ENCODE results near the gene THSD7B. TPM values are rescaled to one million over a fixed set of nuclear protein-coding genes. Genes with fewer than 3 reads are reported as not detected.
"Not testable (repeated sequence)": the region's sequence is repeated elsewhere in the genome, so short reads cannot be mapped to it uniquely, and the experiment has no call there.

THSD7B gene
- total RNA-seq, 1 donor from 2014 or later = 0.81 TPM

DNA sequence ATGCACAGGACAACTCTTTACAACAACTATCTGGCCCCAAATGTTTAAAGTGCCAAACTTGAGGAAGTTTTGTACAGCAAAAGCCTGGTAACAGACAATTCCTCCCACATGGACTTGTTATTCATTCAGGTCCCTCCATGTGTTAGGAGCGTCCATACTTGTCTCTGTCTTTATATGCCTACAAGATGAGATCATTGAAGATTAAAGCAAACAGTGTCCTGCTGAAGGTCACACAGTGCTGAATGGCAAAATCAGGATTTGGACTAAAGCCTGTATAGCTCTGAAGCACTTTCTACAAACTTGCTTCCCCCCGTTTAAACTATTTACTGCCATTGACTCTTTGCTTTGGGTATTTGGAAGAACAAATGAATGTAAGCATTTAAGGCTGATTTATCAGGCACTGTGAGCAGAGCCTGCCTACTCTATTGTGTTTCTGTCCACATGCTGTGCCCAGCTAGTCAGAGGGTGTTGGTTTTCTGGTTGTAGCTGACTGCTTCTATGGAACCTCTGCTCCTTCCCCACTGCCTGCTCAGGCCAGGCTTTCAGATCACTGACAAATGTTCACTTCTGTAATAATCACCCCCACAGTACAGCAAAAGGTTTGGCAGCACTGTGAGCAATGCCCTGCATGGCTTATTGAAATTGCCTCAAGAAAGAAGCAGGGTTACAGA, 274.3 kb downstream of the THSD7B start:
- TF ChIP-seq, protein P1, sequence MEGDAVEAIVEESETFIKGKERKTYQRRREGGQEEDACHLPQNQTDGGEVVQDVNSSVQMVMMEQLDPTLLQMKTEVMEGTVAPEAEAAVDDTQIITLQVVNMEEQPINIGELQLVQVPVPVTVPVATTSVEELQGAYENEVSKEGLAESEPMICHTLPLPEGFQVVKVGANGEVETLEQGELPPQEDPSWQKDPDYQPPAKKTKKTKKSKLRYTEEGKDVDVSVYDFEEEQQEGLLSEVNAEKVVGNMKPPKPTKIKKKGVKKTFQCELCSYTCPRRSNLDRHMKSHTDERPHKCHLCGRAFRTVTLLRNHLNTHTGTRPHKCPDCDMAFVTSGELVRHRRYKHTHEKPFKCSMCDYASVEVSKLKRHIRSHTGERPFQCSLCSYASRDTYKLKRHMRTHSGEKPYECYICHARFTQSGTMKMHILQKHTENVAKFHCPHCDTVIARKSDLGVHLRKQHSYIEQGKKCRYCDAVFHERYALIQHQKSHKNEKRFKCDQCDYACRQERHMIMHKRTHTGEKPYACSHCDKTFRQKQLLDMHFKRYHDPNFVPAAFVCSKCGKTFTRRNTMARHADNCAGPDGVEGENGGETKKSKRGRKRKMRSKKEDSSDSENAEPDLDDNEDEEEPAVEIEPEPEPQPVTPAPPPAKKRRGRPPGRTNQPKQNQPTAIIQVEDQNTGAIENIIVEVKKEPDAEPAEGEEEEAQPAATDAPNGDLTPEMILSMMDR (conservative IDR thresholded peaks at IDR 0.05; ENCODE audit: low read depth, low read length) = no peak
- no peak for DNase-seq (ENCODE audit: low read depth)
- H3K4me3 ChIP-seq (ENCODE audit: low read depth, low read length) = no peak overlapping the region

- no peak for DNase-seq (ENCODE audit: low read depth)
- TF ChIP-seq, protein P1 (conservative IDR thresholded peaks at IDR 0.05; ENCODE audit: low read depth, low read length) = no peak
- no peak overlapping the region for H3K4me3 ChIP-seq (ENCODE audit: low read depth, low read length)
Measured at GRCh38 chr2:137047369-137047768, 282.0 kb downstream of the THSD7B start.

- H3K4me3 ChIP-seq (ENCODE audit: low read depth, low read length) = no peak overlapping the region
- no peak for DNase-seq (ENCODE audit: low read depth)
- TF ChIP-seq, protein P1 (conservative IDR thresholded peaks at IDR 0.05; ENCODE audit: low read depth, low read length) = no peak
Measured at GRCh38 chr2:137048455-137048854, 283.1 kb downstream of the THSD7B start.

- no peak overlapping the region for H3K4me3 ChIP-seq (ENCODE audit: low read depth, low read length)
Measured at GRCh38 chr2:137049518-137049917, 284.2 kb downstream of the THSD7B start.

GRCh38 chr2:137050949-137051348, 285.6 kb downstream of the THSD7B start:
- no peak overlapping the region for H3K4me3 ChIP-seq (ENCODE audit: low read depth, low read length)
- DNase-seq (ENCODE audit: low read depth) = peak; percentile 1
- TF ChIP-seq, protein P1 (conservative IDR thresholded peaks at IDR 0.05; ENCODE audit: low read depth, low read length) = peak; percentile 54

More at GRCh38 chr2:137049518-137049917, 284.2 kb downstream of the THSD7B start:
- no peak for DNase-seq (ENCODE audit: low read depth)
- TF ChIP-seq, protein P1 (conservative IDR thresholded peaks at IDR 0.05; ENCODE audit: low read depth, low read length) = no peak

DNA sequence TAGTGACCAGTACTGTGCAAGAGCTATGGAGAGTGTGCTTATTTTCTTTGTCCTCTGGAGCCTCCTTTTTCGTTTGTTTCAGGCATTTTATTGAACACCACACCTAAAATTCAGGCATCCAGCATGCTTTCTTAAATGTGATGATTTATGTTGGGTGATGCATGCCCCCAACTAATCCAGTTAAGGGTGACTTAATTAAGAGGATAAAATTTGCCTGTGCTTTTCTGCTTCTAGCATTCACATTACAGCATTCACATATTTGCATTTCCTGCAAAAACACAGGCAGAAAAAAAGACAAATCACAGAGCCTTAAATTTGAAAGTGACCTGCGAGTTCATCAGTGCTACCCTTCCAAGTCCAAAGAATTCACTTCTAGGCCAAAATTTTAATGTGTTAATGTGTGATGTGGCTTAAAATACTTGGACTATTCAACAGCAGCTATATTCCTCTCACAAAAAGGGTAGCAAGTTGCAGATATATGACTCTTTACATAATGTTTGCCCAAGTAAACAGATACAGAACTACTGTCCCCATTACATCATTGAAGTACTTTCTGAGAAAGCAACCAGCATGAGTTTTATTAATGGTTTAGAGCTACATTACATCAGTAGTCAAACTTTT, 286.5 kb downstream of the THSD7B start:
- TF ChIP-seq, protein P1 (conservative IDR thresholded peaks at IDR 0.05; ENCODE audit: low read depth, low read length) = no peak
- no peak for DNase-seq (ENCODE audit: low read depth)

GRCh38 chr2:137056704-137057103, 291.4 kb downstream of the THSD7B start:
- H3K4me3 ChIP-seq (ENCODE audit: low read depth, low read length) = no peak overlapping the region
- TF ChIP-seq, protein P1 (conservative IDR thresholded peaks at IDR 0.05; ENCODE audit: low read depth, low read length) = no peak
- DNase-seq (ENCODE audit: low read depth) = no peak

More for the DNA sequence above, 286.5 kb downstream of the THSD7B start:
- H3K4me3 ChIP-seq (ENCODE audit: low read depth, low read length) = no peak overlapping the region

DNA sequence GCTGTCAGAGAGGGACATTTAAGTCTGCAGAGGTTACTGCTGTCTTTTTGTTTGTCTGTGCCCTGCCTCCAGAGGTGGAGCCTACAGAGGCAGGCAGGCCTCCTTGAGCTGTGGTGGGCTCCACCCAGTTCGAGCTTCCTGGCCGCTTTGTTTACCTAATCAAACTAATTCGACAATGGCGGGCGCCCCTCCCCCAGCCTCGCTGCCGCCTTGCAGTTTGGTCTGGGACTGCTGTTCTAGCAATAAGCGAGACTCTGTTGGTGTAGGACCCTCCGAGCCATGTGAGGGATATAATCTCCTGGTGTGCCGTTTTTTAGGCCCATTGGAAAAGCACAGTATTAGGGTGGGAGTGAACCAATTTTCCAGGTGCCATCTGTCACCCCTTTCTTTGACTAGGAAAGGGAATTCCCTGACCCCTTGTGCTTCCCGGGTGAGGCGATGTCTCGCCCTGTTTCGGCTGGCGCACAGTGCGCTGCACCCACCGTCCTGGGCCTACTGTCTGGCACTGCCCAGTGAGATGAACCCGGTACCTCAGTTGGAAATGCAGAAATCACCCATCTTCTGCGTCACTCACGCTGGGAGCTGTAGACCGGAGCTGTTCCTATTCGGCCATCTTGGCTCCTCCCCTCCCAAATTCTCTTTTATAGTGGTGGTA, 310.9 kb downstream of the THSD7B start:
- not testable (repeated sequence) for DNase-seq (ENCODE audit: low read depth); H3K4me3 ChIP-seq (ENCODE audit: low read depth, low read length)
